Muscle layer of duodenum (tissue), 2 donors: ENCODE data around the gene SPAG17.
"Not testable (repeated sequence)": the region's sequence is repeated elsewhere in the genome, so short reads cannot be mapped to it uniquely, and the experiment has no call there.

ENCODE experiments used
- H3K27ac ChIP-seq: one replicate; pipeline ENCODE4 v1.7.0; 2013; ENCODE audit warnings: mild to moderate bottlenecking, low read length
- H3K27me3 ChIP-seq: one replicate; pipeline ENCODE4 v1.7.0; 2013; ENCODE audit warnings: low read depth, mild to moderate bottlenecking, control low read depth, low read length
- H3K36me3 ChIP-seq, 2 donors: one replicate each; pipeline ENCODE4 v1.7.0; 2013; ENCODE audit warnings: low read length in 2 of 2, control low read depth in 1 of 2, mild to moderate bottlenecking in 1 of 2; ENCODE audit not compliant: insufficient read depth in 2 of 2, control insufficient read depth in 1 of 2
- H3K4me1 ChIP-seq, 2 donors: one replicate each; pipeline ENCODE4 v1.7.0; 2013; ENCODE audit warnings: low read length in 2 of 2, mild to moderate bottlenecking in 2 of 2, control low read depth in 1 of 2, moderate library complexity in 1 of 2; ENCODE audit not compliant: insufficient read depth in 2 of 2, control insufficient read depth in 1 of 2
- H3K4me3 ChIP-seq, 2 donors: one replicate each; pipeline ENCODE4 v1.7.0; 2013; ENCODE audit warnings: low read length in 2 of 2, low read depth in 1 of 2, mild to moderate bottlenecking in 1 of 2
- H3K9me3 ChIP-seq, 2 donors: one replicate each; pipeline ENCODE4 v1.7.0; 2013; ENCODE audit warnings: low read length in 2 of 2, control low read depth in 1 of 2, mild to moderate bottlenecking in 1 of 2; ENCODE audit not compliant: control insufficient read depth in 1 of 2
- donor health status: healthy.

The SPAG17 gene

GRCh38 chr1:117929343-117930172 lies 255.5 kb downstream of the SPAG17 start, which contains the start of the genes GDAP2 and WDR3:
Gene GDAP2 (minus strand): TSS chr1:117929621. CDS start chr1:117920357, 9,264 bp downstream.
Gene WDR3 (plus strand): TSS chr1:117929739. CDS start chr1:117933320, 3,581 bp downstream.
- Histone ChIP-seq H3K4me1 (peaks cover 14 to 28% of the 10 kb centered on the region in 2 donors), H3K27me3 (no peaks in the 10 kb centered on the region), H3K36me3 (peaks cover 7 to 9% of the 10 kb centered on the region in 2 donors), H3K4me3 (peak within 1 kb of the TSS; percentile 82 to 85), H3K27ac (peak within 1 kb of the TSS; percentile 79), H3K9me3 (no peaks in the 10 kb centered on the region)

GRCh38 chr1:117928881-117929342 lies 256.1 kb downstream of the SPAG17 start:
- Histone ChIP-seq H3K4me1 (peaks cover 14 to 28% of the 10 kb centered on the region in 2 donors), H3K36me3 (peaks cover 4 to 5% of the 10 kb centered on the region in 2 donors), H3K4me3 (peak overlapping the region; percentile 82 to 85), H3K27ac (peak overlapping the region; percentile 79), H3K27me3 (no peaks in the 10 kb centered on the region), H3K9me3 (no peaks in the 10 kb centered on the region)

- H3K9me3 ChIP-seq = no peaks in the 10 kb centered on the region
- H3K27ac ChIP-seq = no peak overlapping the region
- H3K4me1 ChIP-seq = peaks cover 13 to 22% of the 10 kb centered on the region in 2 donors
- H3K4me3 ChIP-seq = no peak overlapping the region
- H3K27me3 ChIP-seq = no peaks in the 10 kb centered on the region
- H3K36me3 ChIP-seq = peaks cover 0 to 4% of the 10 kb centered on the region in 2 donors
Measured at GRCh38 chr1:117925981-117926380, 259.0 kb downstream of the SPAG17 start.

GRCh38 chr1:117922717-117923116 lies 262.3 kb downstream of the SPAG17 start:
- not testable (repeated sequence) for H3K9me3 ChIP-seq, H3K27me3 ChIP-seq, H3K4me3 ChIP-seq, H3K27ac ChIP-seq, H3K4me1 ChIP-seq
- peaks cover 14 to 20% of the 10 kb centered on the region in 2 donors for H3K36me3 ChIP-seq

GRCh38 chr1:117921991-117922390 lies 263.0 kb downstream of the SPAG17 start:
- peaks cover 0 to under 1% of the 10 kb centered on the region in 2 donors for H3K4me1 ChIP-seq
- no peaks in the 10 kb centered on the region for H3K27me3 ChIP-seq

GRCh38 chr1:117919376-117919775 lies 265.7 kb downstream of the SPAG17 start:
- H3K36me3 ChIP-seq = peaks cover 42 to 46% of the 10 kb centered on the region in 2 donors
- no peaks in the 10 kb centered on the region for H3K4me1 ChIP-seq

More at GRCh38 chr1:117921991-117922390, 263.0 kb downstream of the SPAG17 start:
- no peak overlapping the region for H3K4me3 ChIP-seq
- no peak overlapping the region for H3K27ac ChIP-seq
- no peaks in the 10 kb centered on the region for H3K9me3 ChIP-seq
- H3K36me3 ChIP-seq = peaks cover 21 to 24% of the 10 kb centered on the region in 2 donors

GRCh38 chr1:117911051-117911450 lies 274.0 kb downstream of the SPAG17 start:
- Histone ChIP-seq H3K36me3 (peaks cover 59 to 72% of the 10 kb centered on the region in 2 donors), H3K27ac (no peak overlapping the region), H3K4me1 (no peaks in the 10 kb centered on the region), H3K4me3 (no peak overlapping the region), H3K27me3 (no peaks in the 10 kb centered on the region), H3K9me3 (no peaks in the 10 kb centered on the region)

More at GRCh38 chr1:117919376-117919775, 265.7 kb downstream of the SPAG17 start:
- Histone ChIP-seq H3K27ac (no peak overlapping the region), H3K9me3 (no peaks in the 10 kb centered on the region), H3K27me3 (no peaks in the 10 kb centered on the region), H3K4me3 (no peak overlapping the region)

GRCh38 chr1:117905019-117905418 lies 280.0 kb downstream of the SPAG17 start:
- no peaks in the 10 kb centered on the region for H3K4me1 ChIP-seq
- H3K27ac ChIP-seq = no peak overlapping the region
- no peaks in the 10 kb centered on the region for H3K9me3 ChIP-seq
- H3K36me3 ChIP-seq = peaks cover 22 to 46% of the 10 kb centered on the region in 2 donors
- H3K27me3 ChIP-seq = no peaks in the 10 kb centered on the region
- H3K4me3 ChIP-seq = no peak overlapping the region

- H3K36me3 ChIP-seq = peaks cover 22 to 42% of the 10 kb centered on the region in 2 donors
- no peaks in the 10 kb centered on the region for H3K27me3 ChIP-seq
- H3K9me3 ChIP-seq = no peaks in the 10 kb centered on the region
- H3K4me3 ChIP-seq = no peak overlapping the region
- H3K27ac ChIP-seq = no peak overlapping the region
- no peaks in the 10 kb centered on the region for H3K4me1 ChIP-seq
Measured at GRCh38 chr1:117904485-117904884, 280.5 kb downstream of the SPAG17 start.
